Activated CD4-positive, alpha-beta T cell treated with anti-CD3 and anti-CD28 coated beads, Interleukin-2, amount 10 ng/mL, durations not matched to agents 24 days and 14 days (primary cell): ENCODE measurements around the gene OR51I2. TPM values are rescaled to one million over a fixed set of nuclear protein-coding genes. Genes with fewer than 3 reads are reported as not detected.

Source experiments
- DNase-seq: peaks from one replicate; pipeline ENCODE4 v3.0.0; 2022
- H3K27ac Mint-ChIP-seq: one replicate; pipeline ENCODE4 v1.8.0; 2022; ENCODE audit warnings: mild to moderate bottlenecking, mixed read lengths
- H3K27me3 Mint-ChIP-seq: one replicate; pipeline ENCODE4 v1.8.0; 2022; ENCODE audit warnings: mixed read lengths
- H3K36me3 Mint-ChIP-seq: one replicate; pipeline ENCODE4 v1.8.0; 2022; ENCODE audit warnings: low read depth, mild to moderate bottlenecking, mixed read lengths
- H3K4me1 Mint-ChIP-seq: one replicate; pipeline ENCODE4 v1.8.0; 2021; ENCODE audit warnings: mixed read lengths
- H3K4me3 Mint-ChIP-seq: one replicate; pipeline ENCODE4 v1.8.0; 2022; ENCODE audit warnings: mild to moderate bottlenecking, moderate library complexity, mixed read lengths
- H3K9me3 Mint-ChIP-seq: one replicate; pipeline ENCODE4 v1.8.0; 2021; ENCODE audit warnings: mixed read lengths
- intact Hi-C: fragments of 100-400 bp; cut with micrococcal nuclease; formaldehyde crosslinking; loops from one replicate; pipeline ENCODE4 v1.15.1; 2023
- total RNA-seq: library from RNA; stranded (reverse); gene quantifications from 2 replicates; pipeline ENCODE4 v1.2.3, GENCODE V29; 2022

Gene OR51I2
- total RNA-seq, 1 donor from 2014 or later: not detected

DNA sequence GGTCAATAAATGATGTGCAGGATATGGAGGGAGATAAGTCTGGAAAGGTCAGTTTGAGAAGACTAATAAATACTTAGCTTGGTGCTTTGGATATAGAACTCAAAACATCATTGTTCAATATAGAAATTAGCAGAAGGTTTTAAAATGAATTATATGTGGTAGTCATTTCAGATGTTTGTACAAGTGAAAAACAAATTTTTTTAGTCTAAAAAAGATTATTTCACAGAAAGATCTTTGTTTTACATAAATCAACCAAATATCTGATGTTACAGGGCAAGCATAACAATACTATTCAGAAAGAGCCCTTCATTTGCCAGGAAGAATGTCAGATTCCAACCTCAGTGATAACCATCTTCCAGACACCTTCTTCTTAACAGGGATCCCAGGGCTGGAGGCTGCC is 39.3 kb downstream of the OR51I2 start, which contains the start of gene OR52D1:
Gene OR52D1, plus strand, starts transcription at position 301 of the 400 bp plus-strand sequence. Its CDS starts 22 bp downstream, at position 323.
- Mint-ChIP-seq H3K4me1 (no peaks in the 10 kb centered on the region), H3K27ac (no peak within 1 kb of the TSS), H3K36me3 (no peaks in the 10 kb centered on the region), H3K27me3 (peaks cover 10% of the 10 kb centered on the region), H3K4me3 (no peak within 1 kb of the TSS), H3K9me3 (no peaks in the 10 kb centered on the region)
- DNase-seq: no peak
- intact Hi-C loops: no loop called here

- Mint-ChIP-seq H3K27ac (no peak overlapping the region), H3K36me3 (no peaks in the 10 kb centered on the region), H3K4me3 (no peak overlapping the region), H3K4me1 (no peaks in the 10 kb centered on the region), H3K27me3 (peaks cover 8% of the 10 kb centered on the region), H3K9me3 (no peaks in the 10 kb centered on the region)
- intact Hi-C loops: no loop called here
- DNase-seq: no peak
Measured at GRCh38 chr11:5488798-5489399, 39.8 kb downstream of the OR51I2 start.

DNA sequence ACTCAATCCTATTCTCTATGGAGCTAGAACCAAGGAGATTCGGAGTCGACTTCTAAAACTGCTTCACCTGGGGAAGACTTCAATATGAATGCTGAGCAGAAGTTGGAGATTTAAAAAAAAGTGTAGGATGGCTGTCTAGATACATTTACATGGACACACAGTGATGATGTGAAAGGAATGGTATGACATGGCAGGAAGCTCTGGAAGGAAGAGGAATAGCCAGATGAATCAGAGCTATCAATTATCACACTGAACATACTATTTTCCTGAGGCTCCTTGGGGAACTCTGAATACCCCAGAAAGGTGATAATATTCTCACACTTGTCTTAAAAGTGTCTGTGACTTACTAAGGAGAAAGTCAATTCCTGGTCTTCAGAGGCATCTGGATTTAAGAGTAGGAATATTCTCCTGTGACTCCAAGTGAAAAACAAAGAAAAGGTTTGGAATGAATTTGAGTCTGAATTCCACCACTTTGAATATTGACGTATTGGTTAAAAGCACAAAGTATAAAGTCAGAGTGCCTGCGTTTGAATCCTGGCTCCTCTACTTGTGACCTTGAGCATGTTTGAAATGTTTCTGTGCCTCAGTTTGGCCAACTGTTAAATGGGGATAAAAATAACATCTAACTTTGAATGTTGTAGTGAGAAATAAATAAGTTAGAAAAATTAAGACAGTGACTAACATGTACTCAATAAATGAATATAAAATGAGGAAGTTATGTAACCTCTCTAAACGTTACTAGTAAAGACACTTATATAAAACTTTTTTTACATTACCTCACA is 40.6 kb downstream of the OR51I2 start:
- no peaks in the 10 kb centered on the region for H3K36me3 Mint-ChIP-seq
- no peak overlapping the region for H3K4me3 Mint-ChIP-seq
- peaks cover 9% of the 10 kb centered on the region for H3K27me3 Mint-ChIP-seq
- H3K27ac Mint-ChIP-seq: no peak overlapping the region
- no peaks in the 10 kb centered on the region for H3K4me1 Mint-ChIP-seq
- no peaks in the 10 kb centered on the region for H3K9me3 Mint-ChIP-seq
- intact Hi-C loops: no loop called here
- no peak for DNase-seq

DNA sequence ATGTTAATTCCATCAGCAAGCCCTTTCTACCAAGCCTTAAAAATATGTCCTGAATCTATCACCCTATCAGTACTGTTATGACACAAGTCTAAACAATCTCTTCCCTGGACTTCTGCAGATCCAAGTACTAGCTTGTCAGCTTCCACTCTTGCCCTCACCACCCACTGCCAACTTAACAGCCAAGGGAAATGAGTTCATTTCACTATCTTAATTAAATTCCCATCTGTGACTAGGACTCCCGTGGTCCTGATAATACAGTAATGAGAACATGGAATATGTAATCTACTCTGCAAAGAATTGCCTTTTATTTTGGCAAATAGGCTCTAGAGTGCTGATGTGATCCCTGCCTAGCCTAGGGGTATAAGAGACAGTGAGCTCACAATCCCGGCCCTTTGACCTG is 50.5 kb downstream of the OR51I2 start:
- H3K27ac Mint-ChIP-seq: no peak overlapping the region
- peaks cover 9% of the 10 kb centered on the region for H3K27me3 Mint-ChIP-seq
- H3K4me3 Mint-ChIP-seq: no peak overlapping the region
- DNase-seq: no peak
- H3K36me3 Mint-ChIP-seq: no peaks in the 10 kb centered on the region
- H3K4me1 Mint-ChIP-seq: no peaks in the 10 kb centered on the region
- intact Hi-C loops: no loop called here
- H3K9me3 Mint-ChIP-seq: no peaks in the 10 kb centered on the region

DNA sequence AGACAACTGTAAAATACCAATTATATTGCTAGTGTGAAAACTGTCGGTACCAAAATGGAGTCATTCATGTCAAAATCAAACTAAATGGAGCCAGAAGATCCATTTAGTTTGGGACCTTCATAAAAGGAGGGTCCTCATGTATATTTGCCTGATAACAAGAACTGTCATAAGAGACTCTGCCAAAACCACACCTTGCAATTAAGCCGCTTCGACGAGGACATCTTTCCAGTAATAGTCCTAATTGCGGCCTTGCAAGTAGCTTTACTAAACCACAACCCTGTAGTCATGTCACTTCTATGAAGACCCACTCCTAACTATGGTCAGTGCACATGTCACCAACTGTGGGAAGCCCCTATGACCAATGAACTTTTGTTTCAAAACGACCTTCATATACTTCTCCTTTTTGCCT is 51.3 kb downstream of the OR51I2 start:
- Mint-ChIP-seq H3K4me1 (no peaks in the 10 kb centered on the region), H3K4me3 (no peak overlapping the region), H3K27ac (no peak overlapping the region), H3K9me3 (no peaks in the 10 kb centered on the region), H3K36me3 (no peaks in the 10 kb centered on the region), H3K27me3 (peaks cover 9% of the 10 kb centered on the region)
- intact Hi-C loops: no loop called here
- DNase-seq: no peak

GRCh38 chr11:5504403-5504921 is 55.3 kb downstream of the OR51I2 start:
- Mint-ChIP-seq H3K4me1 (no peaks in the 10 kb centered on the region), H3K4me3 (no peak overlapping the region), H3K36me3 (no peaks in the 10 kb centered on the region), H3K27me3 (peaks cover 8% of the 10 kb centered on the region), H3K27ac (no peak overlapping the region), H3K9me3 (no peaks in the 10 kb centered on the region)
- intact Hi-C loops: no loop called here
- no peak for DNase-seq

DNA sequence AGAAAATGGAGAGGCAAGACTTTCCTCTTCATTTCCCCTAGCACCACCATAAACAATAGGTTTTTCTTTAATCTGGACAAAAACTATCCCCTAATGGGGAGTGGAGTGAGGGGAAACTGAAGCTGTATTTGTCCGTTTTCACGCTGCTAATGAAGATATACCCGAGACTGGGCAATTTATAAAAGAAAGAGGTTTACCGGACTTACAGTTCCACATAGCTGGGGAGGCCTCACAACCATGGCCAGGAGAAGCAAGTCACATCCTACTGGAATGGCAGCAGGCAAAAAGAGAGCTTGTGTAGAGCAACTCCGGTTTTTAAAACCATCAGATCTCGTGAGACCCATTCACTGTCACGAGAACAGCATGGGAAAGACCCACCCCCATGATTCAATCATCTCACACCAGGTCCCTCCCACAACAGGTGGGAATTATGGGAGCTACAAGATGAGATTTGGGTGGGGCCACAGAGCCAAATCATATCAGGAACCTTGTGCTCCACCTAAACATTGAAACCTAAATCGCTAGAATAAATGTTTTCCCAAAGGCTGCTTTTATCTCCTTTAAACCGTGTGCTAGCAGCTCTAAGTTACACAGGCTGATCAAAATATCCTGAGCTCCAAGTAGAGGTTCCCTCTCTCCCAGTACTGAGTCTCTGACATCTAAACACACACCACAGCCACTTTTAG is 56.4 kb downstream of the OR51I2 start:
- DNase-seq: no peak
- H3K4me3 Mint-ChIP-seq: no peak overlapping the region
- H3K4me1 Mint-ChIP-seq: no peaks in the 10 kb centered on the region
- H3K9me3 Mint-ChIP-seq: no peaks in the 10 kb centered on the region
- H3K36me3 Mint-ChIP-seq: no peaks in the 10 kb centered on the region
- H3K27ac Mint-ChIP-seq: no peak overlapping the region
- intact Hi-C loops: no loop called here
- H3K27me3 Mint-ChIP-seq: peaks cover 6% of the 10 kb centered on the region

Other genes with a start within 250 kb of the OR51I2 start
- not detected in 2 replicates for gene OR51V1, start 248.6 kb upstream of the OR51I2 start, total RNA-seq
- gene HBB, start 222.3 kb upstream of the OR51I2 start, total RNA-seq: not detected in 2 replicates
- not detected in 2 replicates for gene HBD, start 214.8 kb upstream of the OR51I2 start, total RNA-seq
- not detected in 2 replicates for gene HBG1, start 199.5 kb upstream of the OR51I2 start, total RNA-seq
- not detected in 2 replicates for gene HBG2, start 194.5 kb upstream of the OR51I2 start, total RNA-seq
- not detected in 2 replicates for gene HBE1, start 179.4 kb upstream of the OR51I2 start, total RNA-seq
- not detected in 2 replicates for gene OR51B4, start 147.4 kb upstream of the OR51I2 start, total RNA-seq
- gene OR51B2, start 125.0 kb upstream of the OR51I2 start, total RNA-seq: not detected in 2 replicates
- gene OR51B5, start 105.8 kb upstream of the OR51I2 start, total RNA-seq: not detected in 2 replicates
- gene OR51B6, start 97.8 kb upstream of the OR51I2 start, total RNA-seq: not detected in 2 replicates
- not detected in 2 replicates for gene OR51M1, start 65.5 kb upstream of the OR51I2 start, total RNA-seq
- not detected in 2 replicates for gene OR51Q1, start 27.2 kb upstream of the OR51I2 start, total RNA-seq
- not detected in 2 replicates for gene OR51I1, start 7.8 kb upstream of the OR51I2 start, total RNA-seq
- gene OR52D1, start 39.4 kb downstream of the OR51I2 start, total RNA-seq: not detected in 2 replicates
- gene UBQLN3, start 60.6 kb downstream of the OR51I2 start, total RNA-seq: not detected in 2 replicates
- not detected in 2 replicates for gene UBQLNL, start 67.4 kb downstream of the OR51I2 start, total RNA-seq
- gene OR52H1, start 99.2 kb downstream of the OR51I2 start, total RNA-seq: not detected in 2 replicates
- gene OR52B6, start 131.6 kb downstream of the OR51I2 start, total RNA-seq: not detected in 2 replicates
- gene TRIM6, start 147.3 kb downstream of the OR51I2 start, total RNA-seq: 0.14 and 0.62 TPM in 2 replicates
- 5.3 TPM in 2 replicates for gene TRIM34, start 175.7 kb downstream of the OR51I2 start, total RNA-seq
- gene TRIM5, start 235.8 kb downstream of the OR51I2 start, total RNA-seq: 9.3 and 9.7 TPM in 2 replicates
- 104 and 107 TPM in 2 replicates for gene TRIM22, start 240.5 kb downstream of the OR51I2 start, total RNA-seq